ENCODE data around the gene SLC4A2. TPM values are rescaled to one million over a fixed set of nuclear protein-coding genes. Genes with fewer than 3 reads are reported as not detected.

SLC4A2 gene
- total RNA-seq, 1 donor from 2014 or later, result 390 TPM

GRCh38 chr7:151031011-151031410, 28.4 kb upstream of the SLC4A2 start:
- H3K27me3 ChIP-seq, result no peaks in the 10 kb centered on the region
- no peaks in the 10 kb centered on the region for H3K9me3 ChIP-seq
- TF ChIP-seq, protein P1, sequence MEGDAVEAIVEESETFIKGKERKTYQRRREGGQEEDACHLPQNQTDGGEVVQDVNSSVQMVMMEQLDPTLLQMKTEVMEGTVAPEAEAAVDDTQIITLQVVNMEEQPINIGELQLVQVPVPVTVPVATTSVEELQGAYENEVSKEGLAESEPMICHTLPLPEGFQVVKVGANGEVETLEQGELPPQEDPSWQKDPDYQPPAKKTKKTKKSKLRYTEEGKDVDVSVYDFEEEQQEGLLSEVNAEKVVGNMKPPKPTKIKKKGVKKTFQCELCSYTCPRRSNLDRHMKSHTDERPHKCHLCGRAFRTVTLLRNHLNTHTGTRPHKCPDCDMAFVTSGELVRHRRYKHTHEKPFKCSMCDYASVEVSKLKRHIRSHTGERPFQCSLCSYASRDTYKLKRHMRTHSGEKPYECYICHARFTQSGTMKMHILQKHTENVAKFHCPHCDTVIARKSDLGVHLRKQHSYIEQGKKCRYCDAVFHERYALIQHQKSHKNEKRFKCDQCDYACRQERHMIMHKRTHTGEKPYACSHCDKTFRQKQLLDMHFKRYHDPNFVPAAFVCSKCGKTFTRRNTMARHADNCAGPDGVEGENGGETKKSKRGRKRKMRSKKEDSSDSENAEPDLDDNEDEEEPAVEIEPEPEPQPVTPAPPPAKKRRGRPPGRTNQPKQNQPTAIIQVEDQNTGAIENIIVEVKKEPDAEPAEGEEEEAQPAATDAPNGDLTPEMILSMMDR (IDR thresholded peaks at IDR 0.05), result no peak
- H3K36me3 ChIP-seq, result peaks cover 13 to 19% of the 10 kb centered on the region in 2 donors
- DNase-seq (ENCODE audit: low spot score in 2 of 2), result no peak
- no peak overlapping the region for H3K27ac ChIP-seq
- intact Hi-C loops (cut with DNase I), result no loop called here
- H3K4me1 ChIP-seq, result peaks cover 0 to 7% of the 10 kb centered on the region in 2 donors
- H3K4me3 ChIP-seq, result no peak overlapping the region

GRCh38 chr7:151032936-151033863, 26.2 kb upstream of the SLC4A2 start:
- no peak for DNase-seq (ENCODE audit: low spot score in 2 of 2)
- Histone ChIP-seq H3K4me3 (no peak overlapping the region), H3K36me3 (peaks cover 21 to 32% of the 10 kb centered on the region in 2 donors), H3K4me1 (peaks cover 0 to 7% of the 10 kb centered on the region in 2 donors), H3K27ac (no peak overlapping the region), H3K27me3 (no peaks in the 10 kb centered on the region), H3K9me3 (no peaks in the 10 kb centered on the region)
- intact Hi-C loops (cut with DNase I), result no loop called here
- TF ChIP-seq, protein P1 (IDR thresholded peaks at IDR 0.05), result no peak

DNA sequence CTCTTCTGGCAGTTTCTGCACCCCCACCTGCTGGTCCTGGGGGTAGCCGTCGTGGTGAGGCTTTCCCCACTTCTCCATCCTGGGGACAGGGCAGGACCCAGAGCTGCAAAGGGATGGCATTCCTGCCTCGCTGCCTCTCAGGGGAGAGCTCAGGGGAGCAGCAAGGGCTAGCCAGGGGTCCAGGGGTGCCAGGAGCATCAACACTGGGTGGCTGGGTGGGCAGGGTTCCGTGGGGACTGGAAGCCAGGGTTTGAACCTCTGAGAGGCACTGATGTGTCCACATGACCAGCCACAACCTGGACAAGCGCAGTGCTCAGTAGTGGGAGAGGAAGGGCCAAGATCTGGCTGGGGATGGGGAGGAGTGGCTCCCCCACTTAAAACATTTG, 25.5 kb upstream of the SLC4A2 start:
- peaks cover 4 to 13% of the 10 kb centered on the region in 2 donors for H3K4me1 ChIP-seq
- no peaks in the 10 kb centered on the region for H3K9me3 ChIP-seq
- intact Hi-C loops (cut with DNase I), result no loop called here
- TF ChIP-seq, protein P1 (IDR thresholded peaks at IDR 0.05), result no peak
- no peak overlapping the region for H3K4me3 ChIP-seq
- DNase-seq (ENCODE audit: low spot score in 2 of 2), result no peak
- H3K27me3 ChIP-seq, result no peaks in the 10 kb centered on the region
- H3K36me3 ChIP-seq, result peaks cover 21 to 32% of the 10 kb centered on the region in 2 donors
- H3K27ac ChIP-seq, result no peak overlapping the region

DNA sequence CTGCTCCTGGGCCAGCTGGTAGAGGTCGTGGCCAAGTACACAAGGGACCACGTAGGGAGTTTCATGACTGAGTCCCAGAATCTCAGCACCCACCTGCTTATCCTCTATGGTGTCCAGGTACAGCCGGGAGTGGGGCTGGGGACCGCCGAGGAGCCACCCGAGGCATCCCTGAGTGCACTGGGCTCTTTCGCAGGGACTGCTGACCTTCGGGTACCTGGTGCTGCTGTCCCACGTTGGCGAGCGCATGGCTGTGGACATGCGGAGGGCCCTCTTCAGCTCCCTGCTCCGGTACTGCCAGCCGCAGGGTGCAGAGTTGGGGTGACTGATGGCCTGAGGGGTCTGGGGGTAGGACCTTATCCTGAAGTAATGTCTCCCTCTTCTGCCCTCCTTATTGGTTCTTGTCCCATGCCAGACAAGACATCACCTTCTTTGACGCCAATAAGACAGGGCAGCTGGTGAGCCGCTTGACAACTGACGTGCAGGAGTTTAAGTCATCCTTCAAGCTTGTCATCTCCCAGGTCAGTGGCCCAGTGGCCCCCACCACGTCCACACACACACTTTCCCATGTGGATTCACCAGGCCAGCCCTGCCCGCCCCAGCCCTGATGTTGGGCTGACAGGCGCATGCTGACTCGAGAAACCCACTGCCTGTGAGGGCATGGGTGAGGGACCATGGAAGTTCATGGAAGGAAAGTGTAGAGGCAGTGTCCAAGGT, 24.9 kb upstream of the SLC4A2 start:
- intact Hi-C loops (cut with DNase I), result no loop called here
- DNase-seq (ENCODE audit: low spot score in 2 of 2), result no peak
- no peaks in the 10 kb centered on the region for H3K9me3 ChIP-seq
- H3K4me3 ChIP-seq, result no peak overlapping the region
- H3K27ac ChIP-seq, result no peak overlapping the region
- peaks cover 6 to 11% of the 10 kb centered on the region in 2 donors for H3K4me1 ChIP-seq
- peaks cover 21 to 32% of the 10 kb centered on the region in 2 donors for H3K36me3 ChIP-seq
- TF ChIP-seq, protein P1 (IDR thresholded peaks at IDR 0.05), result no peak
- no peaks in the 10 kb centered on the region for H3K27me3 ChIP-seq

DNA sequence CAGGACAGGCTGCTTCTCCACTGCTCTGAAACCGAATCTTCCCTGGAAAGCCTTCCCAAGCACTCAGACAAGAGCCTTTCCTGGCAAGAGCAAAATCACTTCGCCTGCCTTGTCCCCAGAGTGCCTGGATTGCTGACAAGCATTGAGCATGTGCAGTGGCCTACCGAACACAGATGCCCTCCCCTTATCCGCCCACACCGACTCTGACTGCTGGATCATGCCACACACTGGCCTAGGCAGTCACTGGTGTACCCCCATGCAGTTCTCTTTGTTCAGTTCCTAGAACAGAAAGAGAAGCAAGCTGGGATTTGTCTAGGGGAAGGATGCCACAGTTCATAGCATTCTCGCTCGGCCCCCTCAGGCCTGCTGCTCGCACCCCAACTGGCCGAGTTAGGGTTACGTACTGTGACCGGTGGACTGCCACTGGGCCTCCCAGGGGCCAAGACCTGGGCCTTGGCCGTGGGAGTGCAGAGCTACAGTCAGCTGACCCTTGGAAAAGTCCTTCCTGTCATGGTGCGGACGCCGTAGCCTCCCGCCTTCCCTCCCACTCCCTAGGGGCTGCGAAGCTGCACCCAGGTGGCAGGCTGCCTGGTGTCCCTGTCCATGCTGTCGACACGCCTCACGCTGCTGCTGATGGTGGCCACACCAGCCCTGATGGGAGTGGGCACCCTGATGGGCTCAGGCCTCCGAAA, 24.2 kb upstream of the SLC4A2 start:
- Histone ChIP-seq H3K27me3 (no peaks in the 10 kb centered on the region), H3K4me3 (no peak overlapping the region), H3K4me1 (peaks cover 6 to 9% of the 10 kb centered on the region in 2 donors), H3K9me3 (no peaks in the 10 kb centered on the region), H3K27ac (no peak overlapping the region), H3K36me3 (peaks cover 21 to 32% of the 10 kb centered on the region in 2 donors)
- no peak for DNase-seq (ENCODE audit: low spot score in 2 of 2)
- TF ChIP-seq, protein P1 (IDR thresholded peaks at IDR 0.05), result no peak
- intact Hi-C loops (cut with DNase I), result no loop called here

All from ascending aorta (tissue), 2 donors.